AG09309 (cell line): ENCODE measurements around the gene GREM2.

Experiments
- DNase-seq: peaks from one replicate; pipeline ENCODE4 v3.0.0-alpha.2; 2010; ENCODE audit warnings: low read depth
- H3K4me3 ChIP-seq: 2 replicates; pipeline ENCODE4 v1.5.1; 2011; ENCODE audit warnings: mild to moderate bottlenecking, low read depth, low read length, moderate library complexity; ENCODE audit not compliant: control insufficient read depth
- TF ChIP-seq, protein P1 (sequence below): IDR thresholded peaks from 2 replicates; pipeline ENCODE4 v1.5.1; 2011; ENCODE audit warnings: mild to moderate bottlenecking, low read depth, low read length, inconsistent platforms; ENCODE audit not compliant: insufficient read depth, control insufficient read depth; ENCODE audit errors: missing control alignments

GREM2 gene

DNA sequence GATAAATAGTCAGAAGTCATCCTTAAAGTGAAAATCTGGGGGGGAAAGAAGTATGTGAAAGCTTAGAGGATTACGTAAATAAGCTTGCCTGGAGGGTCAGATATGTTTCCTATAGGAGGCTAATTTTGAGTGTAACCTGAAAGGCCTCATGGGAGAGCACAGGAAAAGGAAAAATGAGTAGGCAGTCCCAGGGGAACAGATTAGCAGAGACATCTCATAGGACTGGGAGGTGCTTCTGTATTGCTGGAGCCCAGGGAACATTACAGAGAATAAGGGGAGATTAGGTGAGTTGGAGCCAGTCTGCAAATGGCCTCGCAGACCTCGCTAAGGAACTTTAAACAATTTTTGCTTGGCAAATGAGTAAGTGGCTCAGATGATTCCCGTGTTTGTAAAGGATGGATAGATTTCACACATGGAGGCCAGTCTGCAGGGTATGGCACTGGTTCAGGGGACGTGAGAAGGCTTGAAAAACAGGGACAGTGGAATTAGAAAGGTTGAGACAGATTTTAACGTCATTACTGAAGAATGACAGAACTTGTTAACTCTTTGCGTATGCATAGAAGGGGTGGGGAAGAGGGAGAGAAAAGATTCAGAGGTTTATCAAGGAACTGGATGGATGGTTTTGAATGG, 149.1 kb downstream of the GREM2 start:
- no peak for DNase-seq
- TF ChIP-seq, protein P1, sequence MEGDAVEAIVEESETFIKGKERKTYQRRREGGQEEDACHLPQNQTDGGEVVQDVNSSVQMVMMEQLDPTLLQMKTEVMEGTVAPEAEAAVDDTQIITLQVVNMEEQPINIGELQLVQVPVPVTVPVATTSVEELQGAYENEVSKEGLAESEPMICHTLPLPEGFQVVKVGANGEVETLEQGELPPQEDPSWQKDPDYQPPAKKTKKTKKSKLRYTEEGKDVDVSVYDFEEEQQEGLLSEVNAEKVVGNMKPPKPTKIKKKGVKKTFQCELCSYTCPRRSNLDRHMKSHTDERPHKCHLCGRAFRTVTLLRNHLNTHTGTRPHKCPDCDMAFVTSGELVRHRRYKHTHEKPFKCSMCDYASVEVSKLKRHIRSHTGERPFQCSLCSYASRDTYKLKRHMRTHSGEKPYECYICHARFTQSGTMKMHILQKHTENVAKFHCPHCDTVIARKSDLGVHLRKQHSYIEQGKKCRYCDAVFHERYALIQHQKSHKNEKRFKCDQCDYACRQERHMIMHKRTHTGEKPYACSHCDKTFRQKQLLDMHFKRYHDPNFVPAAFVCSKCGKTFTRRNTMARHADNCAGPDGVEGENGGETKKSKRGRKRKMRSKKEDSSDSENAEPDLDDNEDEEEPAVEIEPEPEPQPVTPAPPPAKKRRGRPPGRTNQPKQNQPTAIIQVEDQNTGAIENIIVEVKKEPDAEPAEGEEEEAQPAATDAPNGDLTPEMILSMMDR: no peak
- H3K4me3 ChIP-seq: no peak overlapping the region

- H3K4me3 ChIP-seq: no peak overlapping the region
- TF ChIP-seq, protein P1: no peak
- no peak for DNase-seq
Measured at GRCh38 chr1:240462277-240462676, 149.7 kb downstream of the GREM2 start.

- TF ChIP-seq, protein P1: no peak
- H3K4me3 ChIP-seq: no peak overlapping the region
- DNase-seq: no peak
Measured at GRCh38 chr1:240457203-240457602, 154.8 kb downstream of the GREM2 start.

DNA sequence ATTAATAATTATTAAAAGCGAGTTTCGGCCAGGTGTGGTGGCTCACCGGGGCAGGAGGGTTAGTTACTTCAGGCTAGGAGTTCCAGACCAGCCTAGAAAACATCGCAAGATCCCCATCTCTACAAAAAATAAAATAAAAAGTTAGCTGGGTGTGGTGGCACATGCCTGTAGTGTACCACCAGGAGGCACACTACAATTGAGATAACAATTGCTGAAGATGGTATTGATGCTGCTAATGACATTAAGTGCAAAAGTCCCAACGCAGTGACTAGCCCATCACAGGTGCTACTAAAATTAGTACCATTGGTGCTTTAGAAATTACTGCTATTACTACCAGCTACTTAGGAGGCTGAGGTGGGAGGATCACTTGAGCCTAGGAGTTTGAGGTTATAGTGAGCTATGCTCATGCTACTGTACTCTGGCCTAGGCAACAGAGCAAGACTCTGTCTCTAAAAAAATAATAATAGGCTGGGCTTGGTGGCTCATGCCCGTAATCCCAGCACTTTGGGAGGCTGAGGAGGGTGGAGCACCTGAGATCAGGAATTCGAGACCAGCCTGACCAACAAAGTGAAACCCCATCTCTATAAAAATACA, 156.6 kb downstream of the GREM2 start:
- TF ChIP-seq, protein P1: peak; percentile 51
- no peak for DNase-seq
- H3K4me3 ChIP-seq: no peak overlapping the region

GRCh38 chr1:240445369-240445768, 166.6 kb downstream of the GREM2 start:
- TF ChIP-seq, protein P1: no peak
- no peak overlapping the region for H3K4me3 ChIP-seq
- no peak for DNase-seq

DNA sequence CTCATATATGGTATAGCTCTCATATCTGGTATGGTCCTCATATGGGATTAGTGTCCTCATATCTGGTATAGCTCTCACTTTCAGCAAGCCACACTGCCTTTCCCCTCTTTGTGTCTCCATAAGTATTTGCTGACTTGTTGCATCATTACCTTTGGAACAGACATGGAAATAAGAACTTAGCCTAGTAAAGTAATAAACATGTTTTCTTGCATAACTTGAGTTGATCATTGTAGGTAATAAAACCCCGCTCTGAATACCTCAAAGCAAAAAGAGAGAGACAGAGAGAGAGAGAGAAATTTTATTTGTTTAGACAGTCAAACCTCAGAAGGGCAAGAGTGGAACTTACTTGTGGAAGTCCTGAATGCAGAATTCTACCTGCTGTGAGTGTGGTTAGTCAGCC, 170.3 kb downstream of the GREM2 start:
- peak; percentile 53 for DNase-seq
- H3K4me3 ChIP-seq: no peak overlapping the region
- TF ChIP-seq, protein P1: no peak
